ENCODE data around the gene TRAPPC2L.

The TRAPPC2L gene

GRCh38 chr16:88911136-88911945 is 54.4 kb downstream of the TRAPPC2L start:
- DNase-seq = peak; percentile 19

DNA sequence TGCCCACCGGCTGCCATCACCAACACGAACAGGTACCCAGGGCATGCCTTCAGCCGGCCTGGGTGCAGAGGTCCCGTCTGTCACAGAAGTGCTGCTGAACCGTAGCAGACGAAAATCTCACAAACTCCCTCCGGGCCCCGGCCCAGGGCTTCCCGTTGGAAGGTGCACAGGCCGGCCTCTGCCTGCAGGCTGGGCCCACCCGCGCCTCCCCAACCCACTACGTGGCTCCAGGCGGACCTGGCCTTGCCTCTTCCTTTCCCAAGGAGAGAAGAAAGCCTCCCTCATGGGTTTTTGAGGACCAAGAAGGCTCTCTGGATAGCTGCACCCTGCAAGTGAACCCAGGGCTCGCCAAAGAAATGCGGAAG is 55.0 kb downstream of the TRAPPC2L start:
- no peak for DNase-seq

Measured in NCI-H146 (cell line).